ENCODE measurements around the gene SLC4A3.

SLC4A3 gene

GRCh38 chr2:219593154-219593553 lies 34.3 kb upstream of the SLC4A3 start:
- ChIA-PET POLR2A (no interaction called here), CTCF (no interaction called here)
- no peak for TF ChIP-seq LEF1 (IDR thresholded peaks at IDR 0.05; ENCODE audit: borderline replicate concordance)
- no peak for DNase-seq (ENCODE audit: extremely low spot score)

- TF ChIP-seq ZNF384 (IDR thresholded peaks at IDR 0.05) (peak; percentile 72), HDGF (IDR thresholded peaks at IDR 0.05; ENCODE audit: borderline replicate concordance) (no peak)
- DNase-seq (ENCODE audit: extremely low spot score), result no peak
- CTCF ChIA-PET, result interaction anchor here (0.7 to 1.9 kb wide), 2 partner anchors 14 to 34 kb away, joined by 6 to 9 read pairs; no protein-coding TSS in a partner anchor
- POLR2A ChIA-PET, result interaction anchor here (0.9 to 3.2 kb wide), 3 partner anchors 10 to 24 kb away, joined by 3 to 28 read pairs (median 4); partner anchors contain the start of genes INHA and OBSL1
Observed at GRCh38 chr2:219595256-219595655, 32.2 kb upstream of the SLC4A3 start.

- POLR2A ChIA-PET, result interaction anchor here (0.9 to 3.2 kb wide), 20 partner anchors 10 to 132 kb away, joined by 3 to 28 read pairs (median 4); partner anchors contain the start of genes CHPF, INHA and OBSL1
- TF ChIP-seq PKNOX1 (IDR thresholded peaks at IDR 0.05) (no peak), HDGF (IDR thresholded peaks at IDR 0.05; ENCODE audit: borderline replicate concordance) (no peak)
- CTCF ChIA-PET, result interaction anchor here (1.4 to 2.6 kb wide), 2 partner anchors 37 to 56 kb away, joined by 7 to 11 read pairs; no protein-coding TSS in a partner anchor
- no peak for DNase-seq (ENCODE audit: extremely low spot score)
Observed at GRCh38 chr2:219596954-219597551, 30.4 kb upstream of the SLC4A3 start.

DNA sequence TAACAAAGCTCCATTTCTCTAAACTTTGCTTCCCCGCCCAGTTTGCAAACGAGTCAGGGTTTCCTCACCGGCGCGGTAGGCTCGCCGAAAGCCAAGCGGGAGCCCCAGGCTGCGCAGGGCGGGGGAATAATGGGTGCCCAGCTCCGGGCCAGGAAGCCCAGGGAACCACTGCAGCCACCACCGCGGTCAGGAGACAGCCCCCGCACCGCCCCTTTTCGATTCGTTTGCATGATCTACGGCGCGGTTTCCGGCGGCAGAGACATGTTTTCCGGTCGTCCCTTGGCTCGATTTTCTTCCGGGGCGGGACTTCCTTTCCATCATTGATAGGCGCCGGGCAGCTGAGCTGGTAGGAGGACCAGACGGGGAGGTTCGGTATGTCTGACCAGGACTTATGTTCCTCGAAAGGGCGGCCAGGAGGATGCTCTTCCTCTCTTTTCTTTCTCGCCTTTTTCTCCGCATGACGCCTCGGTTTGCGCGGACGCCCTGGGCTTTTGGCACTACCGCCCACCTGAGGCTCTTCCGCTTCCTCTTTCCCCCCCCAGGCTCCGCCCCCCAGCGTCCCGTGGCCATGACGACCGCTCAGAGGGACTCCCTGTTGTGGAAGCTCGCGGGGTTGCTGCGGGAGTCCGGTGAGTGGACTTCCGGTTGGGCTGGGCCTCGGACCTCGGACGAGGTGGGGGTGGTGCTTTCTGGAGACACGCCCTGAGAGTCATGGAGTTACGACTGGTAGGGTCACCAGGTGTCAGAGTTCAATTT lies 29.7 kb upstream of the SLC4A3 start, which contains the start of gene STK11IP:
Gene STK11IP, plus strand, starts transcription at position 306 of the 756 bp plus-strand sequence. Its CDS starts 263 bp downstream, at position 569.
- CTCF ChIA-PET, result interaction anchor here (1.4 to 2.6 kb wide), 2 partner anchors 38 to 56 kb away, joined by 7 to 11 read pairs; no protein-coding TSS in a partner anchor

DNA sequence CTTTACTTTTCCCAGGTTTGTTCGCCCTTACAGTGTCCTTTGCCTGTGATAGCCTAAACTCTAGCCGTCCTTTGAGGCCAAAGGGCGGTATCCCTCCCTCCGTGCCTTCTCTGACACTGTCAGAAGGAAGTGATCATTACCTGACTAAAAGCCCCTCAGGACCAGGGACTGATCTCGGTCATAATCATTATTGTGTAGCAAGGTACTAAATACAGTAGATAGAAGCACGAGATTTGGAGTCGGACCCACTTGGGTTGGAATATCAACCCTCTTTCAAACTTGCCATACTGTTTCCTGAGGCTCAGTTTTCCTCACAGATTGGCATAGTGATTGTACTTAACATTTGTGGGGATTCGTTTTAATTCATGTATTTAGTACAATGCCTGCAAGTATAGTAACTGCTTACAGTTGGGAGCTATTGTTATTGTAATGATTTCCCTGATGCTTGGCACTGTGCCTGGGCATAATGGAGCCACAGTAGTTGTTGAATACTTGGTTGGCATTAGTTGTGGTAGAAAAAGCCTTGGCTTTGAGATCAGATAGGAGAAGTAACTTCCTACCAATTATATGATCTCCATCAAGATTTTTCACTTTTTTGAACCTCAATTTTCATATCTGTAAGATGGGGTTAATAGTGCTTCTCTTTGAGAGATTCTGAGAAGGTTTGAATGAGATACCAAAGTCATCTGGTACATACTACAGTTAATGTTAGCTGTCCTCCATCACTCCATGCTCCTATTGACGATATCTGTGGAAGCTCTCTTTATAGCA lies 28.9 kb upstream of the SLC4A3 start:
- TF ChIP-seq L3MBTL2 (conservative IDR thresholded peaks at IDR 0.05), result peak; percentile 7; the same call in 1 of the 2 replicates
- TF ChIP-seq ZNF384 (IDR thresholded peaks at IDR 0.05), result no peak
- DNase-seq (ENCODE audit: extremely low spot score), result no peak
- CTCF ChIA-PET, result interaction anchor here (1.4 to 2.6 kb wide), 2 partner anchors 38 to 57 kb away, joined by 7 to 11 read pairs; no protein-coding TSS in a partner anchor
- POLR2A ChIA-PET, result interaction anchor here (0.9 to 3.2 kb wide), 14 partner anchors 9 to 158 kb away, joined by 3 to 28 read pairs (median 4); partner anchors contain the start of genes INHA and OBSL1

More for the DNA sequence above, 29.7 kb upstream of the SLC4A3 start, which contains the start of gene STK11IP:
- no peak for TF ChIP-seq SUZ12 (IDR thresholded peaks at IDR 0.05)
- peak; percentile 93 for TF ChIP-seq PKNOX1 (IDR thresholded peaks at IDR 0.05)
- TF ChIP-seq ELF4 (IDR thresholded peaks at IDR 0.05), result peak; percentile 79
- peak; percentile 96 for DNase-seq (ENCODE audit: extremely low spot score)
- POLR2A ChIA-PET, result interaction anchor here (0.9 to 3.2 kb wide), 20 partner anchors 9 to 157 kb away, joined by 3 to 28 read pairs (median 4); partner anchors contain the start of genes CHPF, INHA and OBSL1

- DNase-seq (ENCODE audit: extremely low spot score), result no peak
- ChIA-PET CTCF (no interaction called here), POLR2A (no interaction called here)
- no peak for TF ChIP-seq LEF1 (IDR thresholded peaks at IDR 0.05; ENCODE audit: borderline replicate concordance)
Observed at GRCh38 chr2:219603771-219604170, 23.7 kb upstream of the SLC4A3 start.

- DNase-seq (ENCODE audit: extremely low spot score), result no peak
- CTCF ChIA-PET, result interaction anchor here (1.6 kb wide), 1 partner anchor 46 kb away, joined by 4 read pairs; no protein-coding TSS in a partner anchor
- POLR2A ChIA-PET, result interaction anchor here (0.6 to 1.0 kb wide), 2 partner anchors 10 to 1944 kb away, joined by 3 read pairs; no protein-coding TSS in a partner anchor
- TF ChIP-seq LEF1 (IDR thresholded peaks at IDR 0.05; ENCODE audit: borderline replicate concordance) (no peak), FOXK2 (IDR thresholded peaks at IDR 0.05) (no peak), ZNF384 (IDR thresholded peaks at IDR 0.05) (no peak), ARNT (IDR thresholded peaks at IDR 0.05) (no peak), CTBP1 (IDR thresholded peaks at IDR 0.05; ENCODE audit: borderline replicate concordance) (no peak), L3MBTL2 (conservative IDR thresholded peaks at IDR 0.05) (no peak), NFRKB (IDR thresholded peaks at IDR 0.05) (no peak), PKNOX1 (IDR thresholded peaks at IDR 0.05) (no peak), FOXA1 (IDR thresholded peaks at IDR 0.05) (no peak), SP1 (IDR thresholded peaks at IDR 0.05) (no peak), TARDBP (IDR thresholded peaks at IDR 0.05) (no peak), SUZ12 (IDR thresholded peaks at IDR 0.05) (no peak), BHLHE40 (IDR thresholded peaks at IDR 0.05; ENCODE audit: borderline replicate concordance) (no peak), ELF4 (IDR thresholded peaks at IDR 0.05) (no peak), HDGF (IDR thresholded peaks at IDR 0.05; ENCODE audit: borderline replicate concordance) (no peak), FOXM1 (IDR thresholded peaks at IDR 0.05; ENCODE audit: borderline replicate concordance) (no peak)
Observed at GRCh38 chr2:219605607-219605954, 21.8 kb upstream of the SLC4A3 start.

Data from HEK293T (cell line).